ENCODE results near the gene RPUSD2.

DNA sequence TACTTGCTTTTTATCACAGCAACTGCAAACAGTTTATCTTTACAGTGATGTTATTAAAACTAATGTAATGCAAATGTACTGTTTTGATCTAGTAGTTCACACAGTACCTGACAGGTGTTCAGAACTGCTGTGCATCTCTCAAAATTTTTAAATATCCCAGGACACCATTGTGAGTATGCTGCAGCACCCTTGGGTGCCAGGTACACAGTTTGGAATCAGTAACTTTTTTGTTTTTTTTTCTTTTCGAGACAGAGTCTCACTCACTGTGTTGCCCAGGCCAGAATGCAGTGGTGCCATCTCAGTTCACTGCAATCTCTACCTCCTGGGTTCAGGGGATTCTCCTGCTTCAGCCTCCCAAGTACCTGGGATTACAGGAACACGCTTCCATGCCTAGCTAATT lies 27.9 kb downstream of the RPUSD2 start:
- TF ChIP-seq, protein P1, sequence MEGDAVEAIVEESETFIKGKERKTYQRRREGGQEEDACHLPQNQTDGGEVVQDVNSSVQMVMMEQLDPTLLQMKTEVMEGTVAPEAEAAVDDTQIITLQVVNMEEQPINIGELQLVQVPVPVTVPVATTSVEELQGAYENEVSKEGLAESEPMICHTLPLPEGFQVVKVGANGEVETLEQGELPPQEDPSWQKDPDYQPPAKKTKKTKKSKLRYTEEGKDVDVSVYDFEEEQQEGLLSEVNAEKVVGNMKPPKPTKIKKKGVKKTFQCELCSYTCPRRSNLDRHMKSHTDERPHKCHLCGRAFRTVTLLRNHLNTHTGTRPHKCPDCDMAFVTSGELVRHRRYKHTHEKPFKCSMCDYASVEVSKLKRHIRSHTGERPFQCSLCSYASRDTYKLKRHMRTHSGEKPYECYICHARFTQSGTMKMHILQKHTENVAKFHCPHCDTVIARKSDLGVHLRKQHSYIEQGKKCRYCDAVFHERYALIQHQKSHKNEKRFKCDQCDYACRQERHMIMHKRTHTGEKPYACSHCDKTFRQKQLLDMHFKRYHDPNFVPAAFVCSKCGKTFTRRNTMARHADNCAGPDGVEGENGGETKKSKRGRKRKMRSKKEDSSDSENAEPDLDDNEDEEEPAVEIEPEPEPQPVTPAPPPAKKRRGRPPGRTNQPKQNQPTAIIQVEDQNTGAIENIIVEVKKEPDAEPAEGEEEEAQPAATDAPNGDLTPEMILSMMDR (IDR thresholded peaks at IDR 0.05 in 8 of 11, conservative IDR thresholded peaks at IDR 0.05 in 3 of 11): no peak
- no peak for TF ChIP-seq POLR2A (IDR thresholded peaks at IDR 0.05)
